ENCODE data around the gene RNF208.

The RNF208 gene

DNA sequence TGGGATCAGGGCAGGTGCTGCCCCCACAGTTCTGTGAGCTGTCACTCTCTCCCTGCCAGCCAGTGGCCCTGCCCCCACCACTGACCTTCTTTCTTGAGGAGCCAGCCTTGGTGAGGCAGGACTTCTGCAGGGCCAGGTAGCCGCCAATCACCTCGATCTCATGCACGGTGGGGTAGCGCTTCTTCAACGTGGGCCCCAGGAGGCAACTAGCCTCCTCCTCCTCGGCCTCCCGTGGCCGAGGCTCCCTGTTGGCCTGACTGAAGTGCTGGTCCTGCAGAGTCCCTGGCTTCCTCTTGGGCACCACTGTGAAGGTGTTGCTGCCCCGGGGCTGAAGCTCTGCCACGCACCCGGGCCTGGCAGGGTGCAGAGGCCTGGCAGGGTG lies 23.1 kb downstream of the RNF208 start:
- Histone ChIP-seq H3K9me3 (ENCODE audit: insufficient read depth, low read length) (no peaks in the 10 kb centered on the region), H4K20me1 (ENCODE audit: low read depth, low read length) (no peaks in the 10 kb centered on the region), H3K79me2 (ENCODE audit: insufficient read depth, low read length) (peaks cover 1% of the 10 kb centered on the region), H3K36me3 (ENCODE audit: low read length) (no peaks in the 10 kb centered on the region), H2AFZ (ENCODE audit: low read depth, low read length, severe bottlenecking) (no peak overlapping the region), H3K4me3 (ENCODE audit: insufficient read depth, low read length, poor library complexity, severe bottlenecking) (no peak overlapping the region), H3K9ac (ENCODE audit: low read length) (no peak overlapping the region), H3K9me2 (replicated peaks; ENCODE audit: insufficient read depth, low read length) (no peaks in the 10 kb centered on the region), H3K27ac (ENCODE audit: low read depth, low read length) (no peak overlapping the region), H3K4me2 (ENCODE audit: low read depth, low read length, poor library complexity, severe bottlenecking) (peak overlapping the region; percentile 59), H3K27me3 (ENCODE audit: low read length) (no peaks in the 10 kb centered on the region), H3F3A (ENCODE audit: insufficient read depth) (peaks cover 12% of the 10 kb centered on the region)
- no peak for TF ChIP-seq EZH2phosphoT487 (conservative IDR thresholded peaks at IDR 0.05; ENCODE audit: low read length)

DNA sequence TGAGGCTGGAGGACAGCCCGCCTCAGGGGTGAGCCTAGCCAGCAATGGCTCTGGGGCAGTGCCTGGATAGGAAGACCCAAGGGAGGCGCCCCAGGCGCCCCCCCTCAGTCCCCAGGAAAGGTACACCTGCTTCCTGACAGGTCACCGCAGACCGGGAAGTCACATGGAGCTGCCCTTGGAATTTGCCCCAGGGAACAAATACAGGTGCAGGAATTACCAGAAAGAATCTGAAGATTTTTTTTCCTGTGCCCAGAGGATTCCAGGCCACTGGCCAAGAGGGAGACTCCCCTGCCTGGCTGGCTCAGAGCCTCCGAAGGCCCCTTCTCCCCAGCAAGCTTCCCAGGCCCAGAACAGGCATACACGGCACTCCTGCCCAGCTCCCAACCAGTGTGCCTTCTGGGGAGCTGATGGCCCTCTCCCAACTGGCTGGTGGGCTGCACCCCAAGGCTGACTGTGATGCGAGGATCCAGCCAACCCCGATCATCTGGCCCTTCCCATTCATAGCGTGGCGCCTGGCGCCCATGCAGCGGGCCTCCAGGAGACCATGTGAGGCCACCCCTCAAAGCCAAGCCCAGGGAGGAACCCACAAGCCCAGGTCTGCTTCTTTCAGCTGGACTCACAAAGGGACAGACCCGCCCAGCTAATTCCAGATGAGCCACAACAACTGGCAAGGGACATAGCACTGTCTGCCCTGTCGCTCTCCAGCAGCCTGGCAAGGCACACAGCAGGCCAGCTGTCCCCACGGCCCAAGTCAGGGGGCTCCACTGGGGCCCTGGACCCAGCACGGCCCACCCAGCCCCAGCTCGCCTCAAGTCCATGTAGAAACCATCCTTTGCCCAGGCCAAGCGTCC lies 23.8 kb downstream of the RNF208 start:
- peak overlapping the region; percentile 59 for H3K4me2 ChIP-seq (ENCODE audit: low read depth, low read length, poor library complexity, severe bottlenecking)
- no peak overlapping the region for H2AFZ ChIP-seq (ENCODE audit: low read depth, low read length, severe bottlenecking)
- no peak overlapping the region for H3K27ac ChIP-seq (ENCODE audit: low read depth, low read length)
- H3K27me3 ChIP-seq (ENCODE audit: low read length): no peaks in the 10 kb centered on the region
- TF ChIP-seq, protein P1, sequence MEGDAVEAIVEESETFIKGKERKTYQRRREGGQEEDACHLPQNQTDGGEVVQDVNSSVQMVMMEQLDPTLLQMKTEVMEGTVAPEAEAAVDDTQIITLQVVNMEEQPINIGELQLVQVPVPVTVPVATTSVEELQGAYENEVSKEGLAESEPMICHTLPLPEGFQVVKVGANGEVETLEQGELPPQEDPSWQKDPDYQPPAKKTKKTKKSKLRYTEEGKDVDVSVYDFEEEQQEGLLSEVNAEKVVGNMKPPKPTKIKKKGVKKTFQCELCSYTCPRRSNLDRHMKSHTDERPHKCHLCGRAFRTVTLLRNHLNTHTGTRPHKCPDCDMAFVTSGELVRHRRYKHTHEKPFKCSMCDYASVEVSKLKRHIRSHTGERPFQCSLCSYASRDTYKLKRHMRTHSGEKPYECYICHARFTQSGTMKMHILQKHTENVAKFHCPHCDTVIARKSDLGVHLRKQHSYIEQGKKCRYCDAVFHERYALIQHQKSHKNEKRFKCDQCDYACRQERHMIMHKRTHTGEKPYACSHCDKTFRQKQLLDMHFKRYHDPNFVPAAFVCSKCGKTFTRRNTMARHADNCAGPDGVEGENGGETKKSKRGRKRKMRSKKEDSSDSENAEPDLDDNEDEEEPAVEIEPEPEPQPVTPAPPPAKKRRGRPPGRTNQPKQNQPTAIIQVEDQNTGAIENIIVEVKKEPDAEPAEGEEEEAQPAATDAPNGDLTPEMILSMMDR (IDR thresholded peaks at IDR 0.05; ENCODE audit: insufficient read depth, low read length, poor library complexity, severe bottlenecking): no peak
- no peak for TF ChIP-seq EZH2phosphoT487 (conservative IDR thresholded peaks at IDR 0.05; ENCODE audit: low read length)
- H3F3A ChIP-seq (ENCODE audit: insufficient read depth): peaks cover 12% of the 10 kb centered on the region
- no peaks in the 10 kb centered on the region for H3K36me3 ChIP-seq (ENCODE audit: low read length)
- no peak overlapping the region for H3K4me3 ChIP-seq (ENCODE audit: insufficient read depth, low read length, poor library complexity, severe bottlenecking)
- H3K79me2 ChIP-seq (ENCODE audit: insufficient read depth, low read length): no peaks in the 10 kb centered on the region; the same call in 1 of the 2 replicates
- no peaks in the 10 kb centered on the region for H3K9me2 ChIP-seq (replicated peaks; ENCODE audit: insufficient read depth, low read length)
- H3K9ac ChIP-seq (ENCODE audit: low read length): no peak overlapping the region
- no peaks in the 10 kb centered on the region for H4K20me1 ChIP-seq (ENCODE audit: low read depth, low read length)
- H3K9me3 ChIP-seq (ENCODE audit: insufficient read depth, low read length): no peaks in the 10 kb centered on the region

DNA sequence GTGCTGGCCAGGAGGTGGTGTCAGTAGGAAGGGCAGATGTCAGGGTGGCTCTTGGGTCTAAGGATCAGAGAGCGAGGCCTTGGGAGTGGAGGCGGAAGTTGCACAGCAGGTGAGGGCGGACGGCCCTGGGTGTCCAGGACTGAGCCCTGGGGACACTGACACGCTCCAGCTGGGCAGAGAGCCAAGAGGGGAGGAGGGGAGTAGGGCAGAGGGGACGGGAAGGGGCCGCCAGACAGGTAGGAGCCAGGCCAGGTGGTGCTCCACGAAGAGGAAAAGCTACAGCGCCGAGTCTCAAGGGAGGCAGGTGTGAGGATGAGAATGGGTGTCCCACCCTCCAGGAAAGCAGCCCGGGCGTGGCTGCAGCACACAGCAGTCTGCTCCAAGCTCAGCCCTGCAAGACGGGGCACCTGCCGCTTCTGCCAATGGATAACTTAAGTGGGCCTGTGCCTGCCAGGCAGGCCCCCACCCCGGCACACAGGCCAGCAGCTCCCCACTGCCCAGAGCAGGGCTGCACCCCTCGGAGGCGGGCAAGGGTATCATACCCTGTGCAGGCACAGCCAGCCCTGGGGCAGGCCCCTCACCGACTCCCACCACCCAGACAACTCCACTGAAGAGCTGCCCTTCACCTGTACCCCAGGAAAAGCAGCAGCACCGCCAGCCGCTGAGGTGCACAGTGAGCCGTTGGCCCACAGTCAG lies 26.4 kb downstream of the RNF208 start:
- no peaks in the 10 kb centered on the region for H3K27me3 ChIP-seq (ENCODE audit: low read length)
- H4K20me1 ChIP-seq (ENCODE audit: low read depth, low read length): no peaks in the 10 kb centered on the region
- H3F3A ChIP-seq (ENCODE audit: insufficient read depth): no peaks in the 10 kb centered on the region
- TF ChIP-seq EZH2phosphoT487 (conservative IDR thresholded peaks at IDR 0.05; ENCODE audit: low read length): no peak
- TF ChIP-seq, protein P1 (IDR thresholded peaks at IDR 0.05; ENCODE audit: insufficient read depth, low read length, poor library complexity, severe bottlenecking): no peak
- H3K4me2 ChIP-seq (ENCODE audit: low read depth, low read length, poor library complexity, severe bottlenecking): no peak overlapping the region
- no peaks in the 10 kb centered on the region for H3K9me3 ChIP-seq (ENCODE audit: insufficient read depth, low read length)
- H3K9me2 ChIP-seq (replicated peaks; ENCODE audit: insufficient read depth, low read length): no peaks in the 10 kb centered on the region
- H3K79me2 ChIP-seq (ENCODE audit: insufficient read depth, low read length): no peaks in the 10 kb centered on the region; the same call in 1 of the 2 replicates
- H3K36me3 ChIP-seq (ENCODE audit: low read length): no peaks in the 10 kb centered on the region
- no peak overlapping the region for H3K27ac ChIP-seq (ENCODE audit: low read depth, low read length)
- H3K4me3 ChIP-seq (ENCODE audit: insufficient read depth, low read length, poor library complexity, severe bottlenecking): no peak overlapping the region
- no peak overlapping the region for H2AFZ ChIP-seq (ENCODE audit: low read depth, low read length, severe bottlenecking)
- no peak overlapping the region for H3K9ac ChIP-seq (ENCODE audit: low read length)
